Neural crest cell (in vitro differentiated cells): Measurements from ENCODE around the gene TSC22D4. TPM values are rescaled to one million over a fixed set of nuclear protein-coding genes. Genes with fewer than 3 reads are reported as not detected.
A peak's percentile ranks its signal among the peaks of the same experiment; 100 is the strongest.
"Not testable (repeated sequence)": the region's sequence is repeated elsewhere in the genome, so short reads cannot be mapped to it uniquely, and the experiment has no call there.

Experiments
- DNase-seq: peaks from one replicate; pipeline ENCODE4 v3.0.0; 2021; ENCODE audit warnings: low read depth, mixed read lengths, low spot score
- H3K27ac Mint-ChIP-seq: one replicate; pipeline ENCODE4 v1.8.0; 2021; ENCODE audit warnings: mild to moderate bottlenecking, mixed read lengths; ENCODE audit not compliant: unreplicated experiment
- H3K27me3 Mint-ChIP-seq: 2 replicates; pipeline ENCODE4 v1.8.0; 2021; ENCODE audit warnings: low read depth, mild to moderate bottlenecking, mixed read lengths
- H3K36me3 Mint-ChIP-seq: 2 replicates; pipeline ENCODE4 v1.8.0; 2021; ENCODE audit warnings: low read depth, mild to moderate bottlenecking, mixed read lengths
- H3K4me1 Mint-ChIP-seq: 2 replicates; pipeline ENCODE4 v1.8.0; 2021; ENCODE audit warnings: mixed read lengths
- H3K4me3 Mint-ChIP-seq: one replicate; pipeline ENCODE4 v1.8.0; 2021; ENCODE audit warnings: mild to moderate bottlenecking, mixed read lengths
- H3K9me3 Mint-ChIP-seq: 2 replicates; pipeline ENCODE4 v1.8.0; 2021; ENCODE audit warnings: mixed read lengths
- CTCF ChIP-seq: fragments of 200-600 bp; sonication (generic); conservative IDR thresholded peaks from 2 replicates; pipeline ENCODE4 v1.5.0; 2021; ENCODE audit warnings: antibody characterized with exemption, mild to moderate bottlenecking
- total RNA-seq: library from RNA; stranded (reverse); gene quantifications from 2 replicates; pipeline ENCODE4 v1.2.1, GENCODE V29; 2021

The TSC22D4 gene
- total RNA-seq, 1 donor from 2014 or later, result 32.8 TPM

GRCh38 chr7:100443096-100443840, 35.7 kb downstream of the TSC22D4 start:
- no peaks in the 10 kb centered on the region for H3K36me3 Mint-ChIP-seq
- peaks cover 26% of the 10 kb centered on the region for H3K4me1 Mint-ChIP-seq
- peak overlapping the region; percentile 31 for H3K4me3 Mint-ChIP-seq
- no peaks in the 10 kb centered on the region for H3K27me3 Mint-ChIP-seq
- no peak for DNase-seq
- peak overlapping the region; percentile 31 for H3K27ac Mint-ChIP-seq
- TF ChIP-seq CTCF, result no peak
- H3K9me3 Mint-ChIP-seq, result no peaks in the 10 kb centered on the region

GRCh38 chr7:100441641-100442535, 37.1 kb downstream of the TSC22D4 start:
- Mint-ChIP-seq H3K9me3 (no peaks in the 10 kb centered on the region), H3K4me1 (peaks cover 26% of the 10 kb centered on the region), H3K27me3 (no peaks in the 10 kb centered on the region), H3K4me3 (peak overlapping the region; percentile 59), H3K27ac (no peak overlapping the region), H3K36me3 (no peaks in the 10 kb centered on the region)
- DNase-seq, result no peak
- no peak for TF ChIP-seq CTCF

GRCh38 chr7:100439244-100439643, 39.8 kb downstream of the TSC22D4 start:
- not testable (repeated sequence) for H3K4me3 Mint-ChIP-seq, H3K9me3 Mint-ChIP-seq, H3K27ac Mint-ChIP-seq, H3K36me3 Mint-ChIP-seq, H3K27me3 Mint-ChIP-seq, DNase-seq
- peaks cover 28% of the 10 kb centered on the region for H3K4me1 Mint-ChIP-seq

- not testable (repeated sequence) for H3K27ac Mint-ChIP-seq, DNase-seq, H3K4me3 Mint-ChIP-seq, H3K27me3 Mint-ChIP-seq, H3K36me3 Mint-ChIP-seq, H3K9me3 Mint-ChIP-seq
- peaks cover 26% of the 10 kb centered on the region for H3K4me1 Mint-ChIP-seq
These were observed 40.3 kb downstream of the TSC22D4 start for GRCh38 chr7:100438731-100439130.

GRCh38 chr7:100438172-100438571, 40.8 kb downstream of the TSC22D4 start:
- H3K9me3 Mint-ChIP-seq, result no peaks in the 10 kb centered on the region
- H3K36me3 Mint-ChIP-seq, result peaks cover 12% of the 10 kb centered on the region
- TF ChIP-seq CTCF, result no peak
- DNase-seq, result no peak
- H3K27me3 Mint-ChIP-seq, result peaks cover 7% of the 10 kb centered on the region
- H3K4me1 Mint-ChIP-seq, result peaks cover 26% of the 10 kb centered on the region
- no peak overlapping the region for H3K27ac Mint-ChIP-seq
- H3K4me3 Mint-ChIP-seq, result peak overlapping the region; percentile 57

- no peak for TF ChIP-seq CTCF
- no peaks in the 10 kb centered on the region for H3K9me3 Mint-ChIP-seq
- H3K27ac Mint-ChIP-seq, result no peak overlapping the region
- peaks cover 25% of the 10 kb centered on the region for H3K4me1 Mint-ChIP-seq
- DNase-seq, result no peak
- peaks cover 8% of the 10 kb centered on the region for H3K27me3 Mint-ChIP-seq
- peak overlapping the region; percentile 59 for H3K4me3 Mint-ChIP-seq
- peaks cover 17% of the 10 kb centered on the region for H3K36me3 Mint-ChIP-seq
These were observed 41.6 kb downstream of the TSC22D4 start for GRCh38 chr7:100437150-100438100.
